Ascending aorta (tissue), 2 donors: ENCODE results near the gene TOM1L2. TPM values are rescaled to one million over a fixed set of nuclear protein-coding genes. Genes with fewer than 3 reads are reported as not detected.

ENCODE experiments used
- DNase-seq, 2 donors: peaks; one replicate each; pipeline ENCODE4 v3.0.0-alpha.2; 2019; ENCODE audit warnings: low spot score in 2 of 2
- H3K27ac ChIP-seq, 2 donors: fragments of 200-600 bp; sonication (generic); one replicate each; pipeline ENCODE4 v1.5.1; 2016 to 2017; ENCODE audit warnings: mild to moderate bottlenecking in 1 of 2
- H3K27me3 ChIP-seq: fragments of 200-600 bp; sonication (generic); one replicate; pipeline ENCODE4 v1.5.1; 2017
- H3K36me3 ChIP-seq, 2 donors: fragments of 200-600 bp; sonication (generic); one replicate each; pipeline ENCODE4 v1.5.1; 2016
- H3K4me1 ChIP-seq, 2 donors: fragments of 200-600 bp; sonication (generic); one replicate each; pipeline ENCODE4 v1.5.1; 2016 to 2017; ENCODE audit warnings: mild to moderate bottlenecking in 1 of 2
- H3K4me3 ChIP-seq, 2 donors: fragments of 200-600 bp; sonication (generic); one replicate each; pipeline ENCODE4 v1.5.1; 2016 to 2017; ENCODE audit warnings: mild to moderate bottlenecking in 1 of 2
- H3K9me3 ChIP-seq, 2 donors: fragments of 200-600 bp; sonication (generic); one replicate each; pipeline ENCODE4 v1.5.1; 2016
- CTCF ChIP-seq, 3 experiments: fragments of 200-600 bp in 2 of 3; fragments of 450-650 bp in 1 of 3; sonication (generic) in 2 of 3; IDR thresholded peaks; one replicate each; pipeline ENCODE4 v1.5.1; 2016 to 2019; ENCODE audit warnings: antibody characterized with exemption in 3 of 3, mild to moderate bottlenecking in 1 of 3, moderate library complexity in 1 of 3
- intact Hi-C: fragments of 100-400 bp; cut with DNase I; formaldehyde crosslinking; loops from one replicate; pipeline ENCODE4 v1.15.1; 2023
- total RNA-seq: library from RNA; depleted of rRNA; stranded (reverse); fragments of >200 nt; gene quantifications from one replicate; pipeline ENCODE4 v1.1.0, GENCODE V29; 2016

Gene TOM1L2
- total RNA-seq, 1 donor from 2014 or later = 39.0 TPM

DNA sequence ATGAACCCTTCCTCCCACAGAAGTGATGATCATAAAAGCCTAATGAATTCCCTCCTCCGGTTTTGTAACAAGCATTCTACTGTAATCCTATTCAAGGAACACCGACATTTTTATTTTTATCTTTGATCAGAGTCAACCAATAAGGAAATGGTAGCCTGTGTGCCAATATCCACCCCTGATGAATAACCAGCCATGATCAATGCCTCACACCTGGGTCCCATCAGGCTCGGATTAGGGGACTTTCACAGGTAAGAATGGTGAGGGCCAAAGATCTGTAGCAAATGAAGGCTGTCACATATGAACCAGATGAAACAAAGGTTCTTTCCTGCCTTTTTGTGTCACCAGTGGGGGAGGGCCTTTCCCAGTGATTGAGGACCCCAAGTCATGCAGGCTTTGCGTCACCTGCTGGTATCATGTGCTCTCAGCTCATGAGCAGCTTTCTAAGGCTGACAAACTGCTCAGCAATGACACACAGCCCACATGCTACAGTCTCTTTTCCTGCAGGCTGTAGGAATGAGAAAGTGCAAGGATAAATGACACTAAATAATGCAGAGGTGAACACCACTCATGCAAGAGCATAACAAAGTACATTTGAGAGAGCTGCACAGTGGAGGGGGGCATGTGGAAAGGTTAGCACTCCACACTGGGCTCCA lies 34.9 kb downstream of the TOM1L2 start:
- TF ChIP-seq CTCF (IDR thresholded peaks at IDR 0.05) = no peak
- Histone ChIP-seq H3K36me3 (no peaks in the 10 kb centered on the region), H3K27ac (no peak overlapping the region), H3K4me1 (peaks cover 0 to 15% of the 10 kb centered on the region in 2 donors), H3K9me3 (no peaks in the 10 kb centered on the region), H3K27me3 (no peaks in the 10 kb centered on the region), H3K4me3 (no peak overlapping the region)
- intact Hi-C loops = no loop called here
- no peak for DNase-seq

GRCh38 chr17:17935321-17936271 lies 36.6 kb downstream of the TOM1L2 start:
- H3K4me3 ChIP-seq = no peak overlapping the region
- peak in 1 of 2 donors; percentile 72 for DNase-seq
- H3K27me3 ChIP-seq = no peaks in the 10 kb centered on the region
- intact Hi-C loops = no loop called here
- no peak overlapping the region for H3K27ac ChIP-seq
- no peaks in the 10 kb centered on the region for H3K36me3 ChIP-seq
- H3K9me3 ChIP-seq = no peaks in the 10 kb centered on the region
- TF ChIP-seq CTCF (IDR thresholded peaks at IDR 0.05) = no peak
- H3K4me1 ChIP-seq = peaks cover 0 to 9% of the 10 kb centered on the region in 2 donors

- H3K4me1 ChIP-seq = peaks cover 2 to 12% of the 10 kb centered on the region in 2 donors
- TF ChIP-seq CTCF (IDR thresholded peaks at IDR 0.05) = no peak
- H3K36me3 ChIP-seq = no peaks in the 10 kb centered on the region
- intact Hi-C loops = loop anchor here (5.0 kb wide), 1 partner anchor 37 kb away; the partner anchor contains the start of genes DRC3 and TOM1L2
- DNase-seq = no peak
- no peak overlapping the region for H3K4me3 ChIP-seq
- H3K27me3 ChIP-seq = no peaks in the 10 kb centered on the region
- H3K27ac ChIP-seq = no peak overlapping the region
- H3K9me3 ChIP-seq = no peaks in the 10 kb centered on the region
These were observed 37.4 kb downstream of the TOM1L2 start for GRCh38 chr17:17934806-17935205.

GRCh38 chr17:17934214-17934613 lies 38.0 kb downstream of the TOM1L2 start:
- Histone ChIP-seq H3K4me1 (peaks cover 8 to 18% of the 10 kb centered on the region in 2 donors), H3K9me3 (no peaks in the 10 kb centered on the region), H3K27me3 (no peaks in the 10 kb centered on the region), H3K36me3 (no peaks in the 10 kb centered on the region), H3K4me3 (no peak overlapping the region), H3K27ac (no peak overlapping the region)
- no peak for TF ChIP-seq CTCF (IDR thresholded peaks at IDR 0.05)
- DNase-seq = no peak
- intact Hi-C loops = loop anchor here (5.0 kb wide), 1 partner anchor 38 kb away; the partner anchor contains the start of genes DRC3 and TOM1L2

GRCh38 chr17:17933775-17934174 lies 38.4 kb downstream of the TOM1L2 start:
- Histone ChIP-seq H3K4me3 (no peak overlapping the region), H3K27ac (no peak overlapping the region), H3K9me3 (no peaks in the 10 kb centered on the region), H3K36me3 (no peaks in the 10 kb centered on the region), H3K27me3 (no peaks in the 10 kb centered on the region), H3K4me1 (peaks cover 12 to 22% of the 10 kb centered on the region in 2 donors)
- DNase-seq = no peak
- TF ChIP-seq CTCF (IDR thresholded peaks at IDR 0.05) = no peak
- intact Hi-C loops = loop anchor here (5.0 kb wide), 1 partner anchor 39 kb away; the partner anchor contains the start of genes DRC3 and TOM1L2
